Measurements from ENCODE around the gene HACE1.
A peak's percentile ranks its signal among the peaks of the same experiment; 100 is the strongest.
"Not testable (repeated sequence)": the region's sequence is repeated elsewhere in the genome, so short reads cannot be mapped to it uniquely, and the experiment has no call there.

The HACE1 gene

DNA sequence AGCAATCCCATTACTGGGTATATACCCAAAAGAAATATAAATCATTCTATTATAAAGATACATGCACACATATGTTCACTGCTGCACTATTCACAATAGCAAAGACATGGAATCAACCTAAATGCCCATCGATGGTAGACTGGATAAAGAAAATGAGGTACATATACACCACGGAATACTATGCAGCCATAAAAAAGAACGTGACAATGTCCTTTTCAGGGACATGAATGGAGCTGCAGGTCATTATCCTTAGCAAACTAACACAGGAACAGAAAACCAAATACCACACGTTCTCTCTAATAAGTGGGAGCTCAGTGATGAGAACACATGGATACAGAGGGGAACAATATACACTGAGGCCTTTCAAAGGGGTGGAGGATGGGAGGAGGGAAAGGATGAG lies 38.9 kb downstream of the HACE1 start:
- DNase-seq = not testable (repeated sequence)

DNA sequence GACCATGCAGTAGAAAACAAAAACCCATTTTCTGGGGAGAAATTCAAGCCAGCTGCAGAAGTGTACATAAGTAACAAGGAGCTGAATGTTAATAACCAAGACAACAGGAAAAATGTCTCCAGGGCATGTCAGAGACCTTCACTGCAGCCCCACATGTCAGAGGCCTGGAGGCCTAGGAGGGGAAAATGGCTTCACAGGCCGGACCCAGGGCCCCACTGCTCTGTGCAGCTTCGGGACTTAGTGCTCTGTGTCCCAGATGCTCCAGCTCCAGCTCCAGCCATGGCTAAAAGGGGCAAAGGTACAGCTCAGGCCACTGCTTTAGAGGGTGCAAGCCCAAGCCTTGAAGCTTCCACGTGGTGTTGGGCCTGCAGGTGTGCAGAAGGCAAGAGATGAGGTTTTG lies 43.6 kb downstream of the HACE1 start:
- no peak for DNase-seq

DNA sequence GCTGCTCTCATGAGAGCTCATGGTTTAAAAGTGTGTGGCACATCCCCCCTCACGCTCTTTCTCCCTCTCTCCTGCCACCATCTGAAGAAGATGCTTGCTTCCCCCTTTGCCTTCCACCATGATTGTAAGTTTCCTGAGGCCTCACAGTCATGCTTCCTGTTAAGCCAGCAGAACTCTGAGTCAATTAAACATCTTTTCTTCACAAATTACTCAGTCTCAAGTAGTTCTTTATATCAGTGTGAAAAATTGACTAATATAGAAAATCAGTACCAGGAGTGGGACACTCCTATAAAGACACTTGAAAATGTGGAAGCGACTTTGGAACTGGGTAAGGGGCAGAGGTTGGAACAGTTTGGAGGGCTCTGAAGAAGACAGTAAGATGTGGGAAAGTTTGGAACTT lies 45.0 kb downstream of the HACE1 start:
- DNase-seq = no peak

DNA sequence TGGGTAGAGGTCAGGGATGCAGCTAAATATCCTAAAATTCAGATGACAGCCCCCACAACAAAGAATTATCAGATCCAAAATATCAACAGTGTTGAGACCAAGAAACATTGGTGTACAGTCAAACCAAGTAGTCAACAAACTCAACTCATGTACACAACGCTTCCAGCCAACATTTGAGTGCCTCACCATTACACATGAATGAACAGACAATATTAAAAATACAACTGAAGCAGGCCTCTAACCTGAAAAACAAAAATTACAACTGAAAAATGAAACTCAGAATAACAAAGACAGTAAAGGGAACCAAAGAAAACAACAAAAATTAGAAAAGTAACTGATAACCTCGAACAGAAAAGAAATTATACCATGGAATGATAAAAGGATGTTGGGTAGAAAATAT lies 46.2 kb downstream of the HACE1 start:
- DNase-seq = no peak

DNA sequence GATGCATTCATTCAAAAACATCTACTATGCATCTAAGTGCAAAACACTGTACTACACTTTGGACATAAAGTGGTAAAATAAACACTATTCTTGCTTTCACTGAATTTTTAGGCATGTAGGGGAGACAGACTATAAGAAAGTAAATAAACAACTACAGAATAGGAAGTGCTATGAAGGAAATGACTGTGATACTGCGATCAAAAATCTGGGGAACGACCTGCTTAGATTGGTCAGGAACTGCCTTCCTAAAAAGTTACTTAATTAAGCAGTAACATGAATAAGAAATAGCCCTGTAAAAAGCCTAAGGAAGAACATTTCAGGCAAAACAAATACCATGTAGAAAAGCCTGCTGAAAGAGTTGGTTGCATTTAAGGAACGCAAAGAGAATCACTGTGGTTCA lies 50.6 kb downstream of the HACE1 start:
- no peak for DNase-seq

DNA sequence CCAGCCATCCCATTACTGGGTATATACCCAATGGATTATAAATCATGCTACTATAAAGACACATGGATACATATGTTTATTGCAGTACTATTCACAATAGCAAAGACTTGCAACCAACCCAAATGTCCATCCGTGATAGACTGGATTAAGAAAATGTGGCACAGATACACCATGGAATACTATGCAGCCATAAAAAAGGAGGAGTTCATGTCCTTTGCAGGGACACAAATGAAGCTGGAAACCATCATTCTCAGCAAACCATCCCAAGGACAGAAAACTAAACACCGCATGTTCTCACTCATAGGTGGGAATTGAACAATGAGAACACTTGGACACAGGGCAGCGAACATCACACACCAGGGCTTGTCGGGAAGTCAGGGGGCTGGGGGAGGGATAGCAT lies 54.4 kb downstream of the HACE1 start:
- not testable (repeated sequence) for DNase-seq

DNA sequence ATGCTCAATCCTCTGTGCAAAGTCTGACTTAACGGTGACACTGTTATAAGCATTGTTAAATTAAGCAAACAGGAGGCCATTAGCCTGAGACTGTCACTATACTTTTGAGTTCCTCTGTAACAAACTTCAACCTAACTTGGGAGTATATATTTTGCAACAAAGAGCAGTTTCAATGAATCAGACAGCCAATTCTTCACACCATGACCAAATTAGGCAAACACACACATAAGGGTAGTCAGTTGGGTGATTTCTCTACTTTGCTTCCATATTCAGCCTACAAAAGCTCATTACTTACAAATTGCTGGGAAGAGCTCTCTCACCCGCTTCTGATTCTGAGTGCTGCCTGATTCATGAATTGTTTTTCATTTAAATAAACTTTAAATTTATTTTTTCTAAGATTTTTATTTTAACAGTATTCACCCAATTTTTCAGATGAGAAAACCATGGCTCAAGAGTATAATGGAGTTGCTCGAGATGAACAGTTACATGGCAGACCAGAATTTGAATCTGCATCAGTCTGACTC lies 60.5 kb downstream of the HACE1 start:
- DNase-seq = peak; percentile 64

DNA sequence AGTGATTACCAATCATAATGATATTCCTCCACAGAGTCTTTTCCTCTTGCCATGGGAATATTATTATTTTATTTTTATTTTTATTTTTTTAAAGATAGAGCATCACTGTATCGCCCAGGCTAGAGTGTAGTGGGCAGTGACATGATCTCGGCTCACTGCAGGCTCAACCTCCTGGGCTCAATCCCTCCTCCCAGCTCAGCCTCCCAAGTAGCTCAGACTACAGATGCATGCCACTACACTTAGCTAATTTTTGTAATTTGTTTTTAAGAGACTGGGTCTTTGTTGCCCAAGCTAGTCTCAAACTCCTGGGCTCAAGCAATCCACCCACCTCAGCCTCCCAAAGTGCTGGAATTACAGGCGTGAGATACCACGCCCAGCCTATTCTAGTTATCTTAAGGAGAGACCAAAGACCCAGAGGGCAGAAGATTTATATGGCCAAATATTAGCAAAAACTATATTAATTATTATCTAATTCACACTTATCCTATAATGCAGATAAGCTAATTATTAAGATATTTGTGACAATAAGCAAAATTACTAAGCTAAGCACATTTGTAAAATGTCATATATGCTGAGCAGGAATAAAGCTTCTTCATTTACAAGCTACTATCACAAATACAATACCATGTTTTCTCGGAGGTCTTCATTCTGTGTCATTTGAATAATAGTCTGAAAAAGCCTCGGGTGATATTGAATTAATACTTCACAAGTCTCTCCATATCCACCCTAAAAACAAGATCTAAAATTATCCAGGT lies 63.5 kb downstream of the HACE1 start:
- no peak for DNase-seq

DNA sequence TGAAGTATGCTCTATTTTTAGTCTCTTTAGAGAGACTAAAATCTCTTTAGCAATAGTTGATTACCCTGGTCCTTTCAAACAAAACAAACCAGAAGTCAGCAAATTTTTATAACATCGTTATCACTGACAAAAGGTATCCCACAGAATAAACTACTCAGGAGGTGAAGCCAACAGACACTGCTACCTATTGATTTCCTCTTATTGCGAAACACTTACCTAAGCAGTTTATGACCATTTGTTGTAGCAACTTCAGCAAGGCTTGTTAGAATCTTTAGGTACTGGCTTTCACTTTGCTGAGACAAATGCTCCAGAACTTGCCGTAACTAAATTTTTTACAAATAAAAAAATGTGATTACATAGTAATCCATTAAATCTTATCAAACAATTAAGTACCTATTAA lies 64.4 kb downstream of the HACE1 start:
- DNase-seq = no peak

DNA sequence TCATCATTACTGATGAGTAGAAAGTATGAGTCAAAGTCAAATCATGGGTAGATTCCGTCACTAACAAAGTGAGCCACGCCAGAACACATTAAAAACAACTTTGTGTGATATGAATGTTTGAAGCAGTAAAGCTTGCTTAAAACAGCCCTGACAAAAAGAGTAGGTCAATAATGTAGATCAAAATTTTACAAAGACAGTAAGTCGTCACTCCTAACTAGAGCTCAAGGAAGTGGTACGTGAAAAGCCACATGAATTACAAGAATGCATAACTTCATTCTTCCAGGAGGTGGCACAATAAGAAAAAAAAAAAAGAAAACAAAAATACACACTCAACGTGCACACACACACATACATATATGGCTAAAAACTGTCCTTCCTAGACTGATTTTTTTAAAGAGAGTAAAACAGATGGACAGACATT lies 69.9 kb downstream of the HACE1 start:
- DNase-seq = peak; percentile 60

DNA sequence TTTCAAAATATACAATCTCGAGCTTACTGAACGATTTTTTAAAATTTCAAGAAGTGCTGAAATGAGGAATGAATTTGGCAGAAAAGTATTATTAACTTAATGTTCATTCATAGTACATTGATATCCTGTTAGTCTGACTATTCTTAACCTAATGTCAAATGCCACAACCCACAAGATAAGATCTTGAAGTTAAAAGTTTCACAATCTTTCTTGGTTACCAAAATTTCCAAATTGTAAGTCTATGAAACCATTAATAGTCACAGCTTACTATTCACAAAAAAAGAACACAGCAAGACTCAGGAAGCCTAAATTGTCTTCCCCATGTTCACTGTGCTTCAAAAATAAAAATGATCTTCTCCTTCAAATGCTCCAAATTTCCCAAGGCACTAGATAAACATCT lies 71.3 kb downstream of the HACE1 start:
- peak; percentile 35 for DNase-seq

DNA sequence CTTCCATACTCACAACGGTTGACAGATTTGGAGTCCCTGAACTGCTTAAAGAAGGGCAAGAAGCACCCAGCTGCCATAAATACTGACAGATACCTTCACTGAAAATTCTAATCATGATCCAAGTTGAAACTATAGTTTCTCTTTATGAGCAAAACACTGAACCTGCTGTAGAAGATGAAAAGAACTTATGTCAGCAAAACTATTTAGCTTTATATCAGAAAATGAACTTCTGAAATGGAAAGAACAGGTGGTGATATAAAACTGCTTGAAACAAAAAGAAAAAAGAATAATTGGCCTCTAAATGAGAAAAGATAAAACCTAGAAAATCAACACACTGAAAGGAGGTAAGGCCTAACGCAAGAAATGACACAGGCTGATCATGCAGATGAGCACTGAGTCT lies 72.4 kb downstream of the HACE1 start:
- DNase-seq = no peak

DNA sequence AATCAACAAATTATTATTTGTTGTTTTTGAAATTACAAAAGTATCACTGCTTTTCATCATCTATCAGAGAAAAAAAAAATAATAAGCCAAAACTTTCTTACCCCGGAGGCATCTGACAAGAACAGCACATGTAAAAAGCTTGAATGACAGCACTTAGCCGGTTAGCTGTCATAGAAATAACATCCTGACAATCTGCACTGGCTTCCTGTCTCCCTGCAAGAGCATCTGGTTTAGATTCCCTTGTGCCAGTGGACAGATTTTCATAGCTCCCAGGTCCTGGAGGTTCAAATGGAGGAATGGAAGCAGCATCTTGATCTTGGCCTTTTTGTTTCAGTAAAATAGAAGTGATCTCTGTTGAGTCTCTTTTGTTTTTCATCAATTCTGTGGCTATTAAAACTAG lies 74.8 kb downstream of the HACE1 start:
- DNase-seq = no peak

DNA sequence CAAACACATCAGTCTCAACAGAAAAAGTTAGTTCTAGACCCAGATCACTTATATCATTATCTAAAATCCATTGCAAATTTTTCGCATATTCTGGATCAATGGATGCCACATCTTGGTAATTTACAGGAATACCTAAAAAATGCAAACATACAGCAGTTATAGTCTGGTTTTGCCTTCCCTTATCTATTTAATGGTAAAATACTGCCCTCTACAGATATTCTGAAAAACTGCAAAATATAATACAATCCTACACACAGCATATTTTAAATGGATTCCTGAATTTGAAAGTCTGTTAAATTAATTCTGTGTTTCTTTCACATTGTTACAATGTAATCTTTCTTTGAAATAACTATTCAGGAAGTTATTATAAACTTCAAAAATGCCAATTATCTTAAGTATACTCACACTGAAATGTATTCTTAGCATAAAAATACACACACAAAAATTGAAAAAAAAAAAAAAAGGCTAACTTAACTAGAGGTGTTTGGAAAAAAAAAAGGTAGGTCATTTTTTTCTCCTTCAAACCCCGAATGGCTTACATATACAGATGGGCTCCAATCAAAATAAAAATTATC lies 88.4 kb downstream of the HACE1 start:
- DNase-seq = peak; percentile 29

DNA sequence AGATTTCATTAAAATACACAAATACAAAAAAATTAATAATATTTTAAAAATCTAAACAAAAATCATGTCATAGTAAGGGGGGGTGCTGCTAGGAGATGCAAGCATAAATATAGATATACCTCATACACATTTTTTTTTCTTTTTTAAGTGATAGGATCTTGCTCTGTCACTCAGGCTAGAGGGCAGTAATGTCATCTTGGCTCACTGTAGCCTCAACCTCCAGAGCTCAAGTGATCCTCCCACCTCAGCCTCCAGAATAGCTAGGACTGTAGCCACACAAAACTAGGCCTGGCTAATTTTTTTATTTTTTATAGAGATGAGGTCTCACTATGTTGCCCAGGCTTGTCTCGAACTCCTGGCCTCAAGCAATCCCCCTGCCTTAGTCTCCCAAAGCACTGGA lies 90.8 kb downstream of the HACE1 start:
- no peak for DNase-seq

DNA sequence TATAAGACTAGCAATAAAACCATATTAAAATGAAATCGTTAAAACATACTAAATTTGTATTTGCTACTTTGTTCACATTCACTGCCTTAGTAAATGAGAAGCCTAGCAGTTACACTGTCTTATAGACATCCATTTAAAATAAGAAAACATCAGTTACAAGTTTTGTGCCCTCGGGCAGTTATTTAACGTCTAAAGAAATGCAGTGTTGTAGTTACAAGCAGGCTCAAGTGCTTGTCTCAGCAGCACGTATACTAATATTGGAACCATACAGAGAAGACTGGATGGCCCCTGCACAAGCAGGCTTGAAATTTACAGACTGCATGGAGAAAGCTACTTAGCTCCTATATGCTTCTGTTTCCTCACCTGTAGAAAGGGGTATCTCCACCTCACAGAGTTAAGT lies 93.1 kb downstream of the HACE1 start:
- DNase-seq = no peak

DNA sequence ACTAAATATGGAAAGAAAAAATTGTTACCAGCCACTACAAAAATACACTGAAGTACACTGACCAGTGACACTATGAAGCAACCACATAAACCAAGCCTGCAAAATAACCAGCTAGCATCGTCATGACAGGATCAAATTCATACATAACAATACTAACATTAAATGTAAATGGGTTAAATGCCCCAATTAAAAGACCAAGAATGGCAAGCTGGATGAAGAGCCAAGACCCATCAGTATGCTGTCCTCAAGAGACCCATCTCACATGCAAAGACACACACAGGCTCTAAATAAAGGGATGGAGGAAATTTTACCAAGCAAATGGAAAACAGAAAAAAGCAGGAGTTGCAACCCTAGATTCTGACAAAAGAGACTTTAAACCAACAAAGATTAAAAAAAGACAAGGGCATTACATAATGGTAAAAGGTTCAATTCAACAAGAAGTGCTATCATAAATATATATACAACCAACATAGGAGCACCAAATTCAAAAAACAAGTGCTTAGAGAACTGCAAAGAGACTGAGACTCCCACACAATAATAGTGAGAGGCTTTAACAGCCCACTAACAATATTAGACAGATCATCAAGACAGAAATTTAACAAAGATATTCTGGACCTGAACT lies 104.8 kb downstream of the HACE1 start:
- DNase-seq = no peak

DNA sequence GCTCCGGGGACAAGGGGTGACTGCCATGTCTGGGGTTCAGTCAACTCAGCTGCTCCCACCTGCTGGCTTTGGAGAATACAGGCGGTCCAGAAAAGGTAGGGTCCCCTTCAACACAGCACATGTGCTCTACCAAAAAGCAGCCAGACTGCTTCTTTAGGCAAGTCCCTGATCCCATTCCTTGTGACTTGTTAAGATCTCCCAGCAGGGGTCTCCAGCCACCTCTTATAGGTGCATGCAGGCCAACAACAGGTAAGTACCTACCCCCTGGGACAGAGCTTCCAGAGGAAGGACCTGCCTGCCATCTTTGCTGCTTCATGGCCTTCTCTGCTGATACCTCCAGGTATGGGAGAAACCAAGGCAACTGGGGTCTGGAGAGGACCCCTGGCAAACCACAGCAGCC lies 106.5 kb downstream of the HACE1 start:
- no peak for DNase-seq

DNA sequence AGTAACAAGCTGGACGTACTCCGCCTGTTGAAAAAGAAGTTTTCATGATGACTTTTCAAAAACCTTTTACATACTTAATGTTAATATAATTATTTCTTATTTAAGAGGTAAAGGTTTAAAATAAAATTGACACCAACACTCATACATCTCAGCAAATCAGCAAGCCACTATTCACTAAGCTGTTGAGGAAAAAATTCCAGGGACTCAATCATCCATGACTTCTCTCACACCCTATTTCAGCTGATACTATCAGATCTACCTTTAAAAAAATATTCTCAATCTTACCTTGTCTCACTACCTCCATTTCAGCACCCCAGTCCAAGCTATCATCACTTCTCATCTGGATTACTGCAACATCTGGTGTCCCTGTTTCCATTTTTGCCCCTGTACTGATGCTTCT lies 109.3 kb downstream of the HACE1 start:
- DNase-seq = no peak

DNA sequence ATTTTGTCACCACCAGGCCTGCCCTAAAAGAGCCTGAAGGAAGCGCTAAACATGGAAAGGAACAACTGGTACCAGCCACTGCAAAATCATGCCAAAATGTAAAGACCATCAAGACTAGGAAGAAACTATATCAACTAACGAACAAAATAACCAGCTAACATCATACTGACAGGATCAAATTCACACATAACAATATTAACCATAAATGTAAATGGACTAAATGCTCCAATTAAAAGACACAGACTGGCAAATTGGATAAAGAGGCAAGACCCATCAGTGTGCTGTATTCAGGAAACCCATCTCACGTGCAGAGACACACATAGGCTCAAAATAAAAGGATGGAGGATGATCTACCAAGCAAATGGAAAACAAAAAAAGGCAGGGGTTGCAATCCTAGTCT lies 120.6 kb downstream of the HACE1 start:
- not testable (repeated sequence) for DNase-seq

DNA sequence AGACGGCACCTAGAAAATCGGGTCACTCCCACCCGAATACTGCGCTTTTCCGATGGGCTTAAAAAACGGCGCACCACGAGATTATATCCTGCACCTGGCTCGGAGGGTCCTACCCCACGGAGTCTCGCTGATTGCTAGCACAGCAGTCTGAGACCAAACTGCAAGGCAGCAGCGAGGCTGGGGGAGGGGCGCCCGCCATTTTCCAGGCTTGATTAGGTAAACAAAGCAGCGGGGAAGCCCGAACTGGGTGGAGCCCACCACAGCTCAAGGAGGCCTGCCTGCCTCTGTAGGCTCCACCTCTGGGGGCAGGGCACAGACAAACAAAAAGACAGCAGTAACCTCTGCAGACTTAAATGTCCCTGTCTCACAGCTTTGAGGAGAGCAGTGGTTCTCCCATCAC lies 122.2 kb downstream of the HACE1 start:
- not testable (repeated sequence) for DNase-seq

DNA sequence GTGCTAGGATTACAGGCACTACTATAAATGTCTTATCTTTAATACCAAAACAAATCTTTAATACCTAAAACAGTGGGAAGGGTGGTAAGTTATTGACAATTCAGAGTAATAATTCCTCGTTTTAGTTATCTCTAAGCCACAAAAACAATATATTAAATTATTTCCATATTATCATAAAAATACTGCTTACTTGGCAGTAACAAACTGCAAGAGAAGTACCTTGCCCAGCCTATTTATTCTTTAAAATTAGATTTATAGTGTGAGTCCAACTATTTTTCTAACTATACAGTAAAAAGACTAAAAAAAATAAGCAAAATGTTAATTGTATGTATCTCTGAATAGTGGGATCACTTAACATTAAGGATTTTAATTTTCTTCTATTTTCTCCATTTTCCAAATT lies 123.2 kb downstream of the HACE1 start:
- DNase-seq = no peak

DNA sequence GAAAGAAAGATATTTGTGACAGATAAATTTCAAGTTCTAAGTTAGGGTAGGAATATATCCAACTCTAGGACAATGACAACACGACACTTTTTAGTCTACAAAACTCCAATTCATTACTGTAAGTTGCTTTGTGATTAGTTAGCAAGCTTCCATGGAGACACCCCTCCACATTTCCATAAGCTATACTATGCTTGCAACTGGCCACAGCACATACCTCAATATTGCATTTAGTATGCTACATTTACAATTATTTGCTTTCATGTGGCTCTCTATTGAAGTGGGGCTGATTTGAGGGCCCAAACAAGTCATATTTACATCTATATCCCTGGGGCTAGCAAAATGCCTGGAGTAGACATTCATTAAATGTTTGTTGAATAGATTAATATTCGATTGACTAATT lies 129.3 kb downstream of the HACE1 start:
- no peak for DNase-seq

DNA sequence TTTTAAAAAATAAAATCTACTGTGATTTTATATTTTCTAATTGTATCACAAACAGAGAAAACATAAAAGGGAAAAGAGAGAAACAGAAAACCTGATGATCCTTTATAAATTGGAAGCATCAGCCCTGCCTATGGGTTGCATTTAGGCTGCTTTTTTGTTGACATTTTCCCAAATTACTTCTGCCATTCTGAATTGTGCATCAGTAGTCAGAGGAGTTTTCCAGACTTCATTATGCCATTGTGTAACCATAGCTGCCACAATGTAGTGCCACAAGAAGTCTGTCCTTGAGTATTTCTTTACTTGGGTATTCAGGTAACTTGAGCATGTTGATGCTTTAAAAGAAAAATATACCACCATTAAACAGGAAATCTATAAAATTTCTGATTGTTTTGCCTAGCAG lies 130.3 kb downstream of the HACE1 start:
- no peak for DNase-seq
